ENCODE data around the gene WWOX. TPM values are rescaled to one million over a fixed set of nuclear protein-coding genes. Genes with fewer than 3 reads are reported as not detected.

WWOX gene
- total RNA-seq, 1 donor from 2014 or later = 43.2 TPM

DNA sequence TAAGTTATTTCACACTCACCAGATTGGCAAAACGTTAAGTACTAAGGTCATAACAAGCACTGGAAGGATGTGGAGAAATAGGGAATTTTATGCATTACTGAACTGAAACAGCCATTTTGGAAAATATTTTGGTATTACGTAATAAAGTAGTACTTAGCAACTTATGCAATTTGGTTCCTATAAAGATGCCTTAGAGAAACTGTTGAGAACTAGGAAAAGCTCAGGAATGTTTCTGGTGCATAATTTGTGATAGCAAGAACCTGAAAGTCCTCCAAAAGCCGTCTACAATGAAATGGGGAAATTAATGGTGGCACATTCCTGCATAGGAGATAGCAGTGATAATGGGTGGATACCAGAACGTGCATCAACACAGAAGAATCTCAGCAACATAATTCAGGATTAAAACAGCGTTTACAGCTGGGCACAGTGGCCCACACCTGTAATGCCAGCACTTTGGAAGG is 472.5 kb downstream of the WWOX start:
- Mint-ChIP-seq H3K27me3 (no peaks in the 10 kb centered on the region), H3K27ac (no peak overlapping the region), H3K4me1 (ENCODE audit: low read depth) (no peaks in the 10 kb centered on the region), H3K9me3 (ENCODE audit: low read depth) (no peaks in the 10 kb centered on the region), H3K36me3 (ENCODE audit: insufficient read depth) (no peaks in the 10 kb centered on the region), H3K4me3 (ENCODE audit: low read depth) (no peak overlapping the region)
- TF ChIP-seq, protein P1, sequence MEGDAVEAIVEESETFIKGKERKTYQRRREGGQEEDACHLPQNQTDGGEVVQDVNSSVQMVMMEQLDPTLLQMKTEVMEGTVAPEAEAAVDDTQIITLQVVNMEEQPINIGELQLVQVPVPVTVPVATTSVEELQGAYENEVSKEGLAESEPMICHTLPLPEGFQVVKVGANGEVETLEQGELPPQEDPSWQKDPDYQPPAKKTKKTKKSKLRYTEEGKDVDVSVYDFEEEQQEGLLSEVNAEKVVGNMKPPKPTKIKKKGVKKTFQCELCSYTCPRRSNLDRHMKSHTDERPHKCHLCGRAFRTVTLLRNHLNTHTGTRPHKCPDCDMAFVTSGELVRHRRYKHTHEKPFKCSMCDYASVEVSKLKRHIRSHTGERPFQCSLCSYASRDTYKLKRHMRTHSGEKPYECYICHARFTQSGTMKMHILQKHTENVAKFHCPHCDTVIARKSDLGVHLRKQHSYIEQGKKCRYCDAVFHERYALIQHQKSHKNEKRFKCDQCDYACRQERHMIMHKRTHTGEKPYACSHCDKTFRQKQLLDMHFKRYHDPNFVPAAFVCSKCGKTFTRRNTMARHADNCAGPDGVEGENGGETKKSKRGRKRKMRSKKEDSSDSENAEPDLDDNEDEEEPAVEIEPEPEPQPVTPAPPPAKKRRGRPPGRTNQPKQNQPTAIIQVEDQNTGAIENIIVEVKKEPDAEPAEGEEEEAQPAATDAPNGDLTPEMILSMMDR (IDR thresholded peaks at IDR 0.05; ENCODE audit: unreplicated experiment) = no peak
- no peak for DNase-seq (ENCODE audit: low spot score, unreplicated experiment)

DNA sequence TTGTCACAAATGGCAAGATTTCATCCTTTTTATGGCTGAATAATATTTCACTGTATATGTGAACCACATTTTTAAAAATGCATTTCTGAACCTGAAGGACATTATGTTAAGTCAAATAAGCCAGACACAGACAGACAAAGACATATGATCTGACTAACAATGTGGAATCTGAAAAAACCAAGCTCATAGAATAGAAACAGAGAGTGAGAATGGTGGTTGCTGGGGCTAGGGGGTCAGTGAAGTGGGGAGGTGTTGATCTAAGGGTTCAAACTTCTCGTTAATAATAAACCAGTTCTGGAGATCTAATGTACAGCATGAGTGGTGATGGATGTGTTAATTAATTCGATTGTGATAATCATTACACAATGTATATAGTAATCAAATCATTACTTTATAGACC is 475.1 kb downstream of the WWOX start:
- Mint-ChIP-seq H3K27ac (peak overlapping the region; percentile 34), H3K27me3 (no peaks in the 10 kb centered on the region), H3K9me3 (ENCODE audit: low read depth) (no peaks in the 10 kb centered on the region), H3K4me3 (ENCODE audit: low read depth) (no peak overlapping the region), H3K36me3 (ENCODE audit: insufficient read depth) (no peaks in the 10 kb centered on the region), H3K4me1 (ENCODE audit: low read depth) (peaks cover 4% of the 10 kb centered on the region)
- TF ChIP-seq, protein P1 (IDR thresholded peaks at IDR 0.05; ENCODE audit: unreplicated experiment) = no peak
- no peak for DNase-seq (ENCODE audit: low spot score, unreplicated experiment)

DNA sequence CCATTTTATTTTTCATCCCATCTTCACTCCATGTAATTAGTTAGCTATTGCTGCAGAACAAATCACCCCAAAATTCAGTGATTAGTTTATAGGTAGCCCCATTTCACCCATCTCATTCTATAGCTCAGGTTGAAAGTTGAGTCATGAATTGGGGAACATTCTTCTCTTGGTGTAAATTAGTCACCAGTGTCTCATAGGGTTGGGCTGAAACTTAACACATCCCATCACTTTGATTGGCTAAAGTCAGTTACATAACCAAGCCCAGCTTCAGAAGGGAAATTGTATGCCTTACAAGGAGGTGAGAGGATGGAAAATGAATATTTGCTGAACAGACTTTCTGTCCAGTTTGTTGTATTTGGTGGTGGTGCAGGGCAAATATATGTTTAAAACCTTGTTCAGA is 477.5 kb downstream of the WWOX start:
- no peak for DNase-seq (ENCODE audit: low spot score, unreplicated experiment)
- no peak overlapping the region for H3K4me3 Mint-ChIP-seq (ENCODE audit: low read depth)
- H3K4me1 Mint-ChIP-seq (ENCODE audit: low read depth) = peaks cover 4% of the 10 kb centered on the region
- no peaks in the 10 kb centered on the region for H3K36me3 Mint-ChIP-seq (ENCODE audit: insufficient read depth)
- TF ChIP-seq, protein P1 (IDR thresholded peaks at IDR 0.05; ENCODE audit: unreplicated experiment) = no peak
- H3K9me3 Mint-ChIP-seq (ENCODE audit: low read depth) = no peaks in the 10 kb centered on the region
- no peaks in the 10 kb centered on the region for H3K27me3 Mint-ChIP-seq
- no peak overlapping the region for H3K27ac Mint-ChIP-seq

DNA sequence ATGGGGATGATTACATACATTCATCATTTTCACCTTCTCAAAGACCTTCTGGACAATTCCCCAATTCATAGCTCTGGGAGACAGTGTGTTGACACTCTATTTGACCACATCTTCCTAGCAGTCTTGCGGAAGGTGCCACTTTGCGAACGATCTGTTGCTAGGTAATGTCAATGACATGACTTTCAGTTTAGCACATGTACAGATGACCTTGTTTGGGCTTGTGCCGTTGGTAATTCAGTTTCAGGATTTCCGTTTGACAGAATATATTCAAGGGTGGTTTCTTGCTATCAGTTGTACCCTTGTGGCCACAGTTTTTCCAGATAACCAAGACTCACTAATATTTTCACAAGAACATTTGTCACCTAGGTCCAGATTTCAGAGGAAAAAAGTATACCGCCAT is 478.2 kb downstream of the WWOX start:
- Mint-ChIP-seq H3K36me3 (ENCODE audit: insufficient read depth) (no peaks in the 10 kb centered on the region), H3K27me3 (no peaks in the 10 kb centered on the region), H3K4me3 (ENCODE audit: low read depth) (no peak overlapping the region), H3K9me3 (ENCODE audit: low read depth) (no peaks in the 10 kb centered on the region), H3K27ac (no peak overlapping the region), H3K4me1 (ENCODE audit: low read depth) (peaks cover 4% of the 10 kb centered on the region)
- no peak for DNase-seq (ENCODE audit: low spot score, unreplicated experiment)
- TF ChIP-seq, protein P1 (IDR thresholded peaks at IDR 0.05; ENCODE audit: unreplicated experiment) = no peak

GRCh38 chr16:78579020-78579419 is 479.6 kb downstream of the WWOX start:
- no peaks in the 10 kb centered on the region for H3K9me3 Mint-ChIP-seq (ENCODE audit: low read depth)

More at GRCh38 chr16:78579020-78579419, 479.6 kb downstream of the WWOX start:
- Mint-ChIP-seq H3K27me3 (no peaks in the 10 kb centered on the region), H3K27ac (peak overlapping the region; percentile 22), H3K4me1 (ENCODE audit: low read depth) (peaks cover 4% of the 10 kb centered on the region), H3K4me3 (ENCODE audit: low read depth) (no peak overlapping the region), H3K36me3 (ENCODE audit: insufficient read depth) (no peaks in the 10 kb centered on the region)
- TF ChIP-seq, protein P1 (IDR thresholded peaks at IDR 0.05; ENCODE audit: unreplicated experiment) = no peak
- DNase-seq (ENCODE audit: low spot score, unreplicated experiment) = no peak
